K562 treated with DMSO at 1 percent for 4 hours (cell line): ENCODE measurements around the gene FOXD4L3. TPM values are rescaled to one million over a fixed set of nuclear protein-coding genes. Genes with fewer than 3 reads are reported as not detected.

Experiments
- total RNA-seq: library from RNA; unstranded; fragments of 300-600 nt; gene quantifications from 2 replicates; pipeline ENCODE4 v1.2.3, GENCODE V29; 2022; ENCODE audit not compliant: insufficient read depth

Gene FOXD4L3
- not detected in 2 replicates for total RNA-seq

DNA sequence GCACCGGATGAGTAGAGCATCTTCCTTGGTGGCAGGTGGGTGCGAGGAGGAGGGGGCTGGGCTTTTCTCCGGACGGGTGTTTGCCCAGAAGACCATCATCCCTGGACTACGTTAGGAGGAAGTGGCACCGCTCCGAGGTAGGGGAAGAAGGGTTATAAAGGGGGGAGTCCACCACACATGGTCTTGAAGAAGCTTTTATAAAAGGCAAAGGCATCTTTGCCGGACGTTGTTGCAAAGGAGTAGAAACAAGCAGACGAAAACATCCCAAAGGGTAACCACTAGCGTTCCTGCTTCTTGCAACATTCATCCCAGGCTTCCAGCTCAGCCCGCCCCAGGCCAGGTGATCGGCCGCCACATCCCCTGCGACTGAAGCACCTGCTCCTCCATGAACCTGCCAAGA is at the start of gene FOXD4L3:
TSS of gene FOXD4L3 (plus strand) at position 301 of the 400 bp plus-strand sequence. CDS start at position 386, 85 bp downstream.

Other genes with a start within 250 kb of the FOXD4L3 start
- gene ZNG1C, start 60.9 kb upstream of the FOXD4L3 start, total RNA-seq: 2.8 and 10.5 TPM in 2 replicates
- gene PGM5, start 53.7 kb downstream of the FOXD4L3 start, total RNA-seq: not detected in 2 replicates
- gene TMEM252, start 238.0 kb downstream of the FOXD4L3 start, total RNA-seq: not detected in 2 replicates